Heart right ventricle (tissue), 16 donors: ENCODE measurements around the gene HIKESHI. TPM values are rescaled to one million over a fixed set of nuclear protein-coding genes. Genes with fewer than 3 reads are reported as not detected.
A peak's percentile ranks its signal among the peaks of the same experiment; 100 is the strongest.
"Not testable (repeated sequence)": the region's sequence is repeated elsewhere in the genome, so short reads cannot be mapped to it uniquely, and the experiment has no call there.

ENCODE experiments used
- ATAC-seq, 8 donors: fragments of 200-7000 bp; cut with Tn5 transposase; one replicate each; pipeline ENCODE4 v1.9.1; 2020; ENCODE audit warnings: mild to moderate bottlenecking in 8 of 8, moderate library complexity in 8 of 8, moderate number of reproducible peaks in 1 of 8
- DNase-seq, 2 donors: peaks; one replicate each; pipeline ENCODE4 v3.0.0-alpha.2; 2020
- H3K27ac ChIP-seq, 10 donors: fragments of 200-600 bp; sonication (generic) in 2 of 10; one replicate each; pipeline versions ENCODE4 v1.5.0 to v1.8.0; 2020 to 2022; ENCODE audit warnings: mild to moderate bottlenecking in 3 of 10
- H3K27me3 ChIP-seq, 7 donors: fragments of 200-600 bp; one replicate each; pipeline ENCODE4 v1.8.0; 2021 to 2022; ENCODE audit warnings: mild to moderate bottlenecking in 2 of 7
- H3K36me3 ChIP-seq, 9 donors: fragments of 200-600 bp; sonication (generic) in 1 of 9; one replicate each; pipeline versions ENCODE4 v1.5.0 to v1.8.0; 2020 to 2022; ENCODE audit warnings: mild to moderate bottlenecking in 2 of 9
- H3K4me1 ChIP-seq, 9 donors: fragments of 200-600 bp; sonication (generic) in 1 of 9; one replicate each; pipeline versions ENCODE4 v1.5.0 to v1.8.0; 2020 to 2022; ENCODE audit warnings: mild to moderate bottlenecking in 4 of 9
- H3K4me3 ChIP-seq, 10 donors: fragments of 200-600 bp; sonication (generic) in 2 of 10; one replicate each; pipeline versions ENCODE4 v1.5.0 to v1.8.0; 2020 to 2022; ENCODE audit warnings: mild to moderate bottlenecking in 7 of 10, moderate library complexity in 2 of 10
- H3K9me3 ChIP-seq, 11 donors: fragments of 200-600 bp in 10 of 11; sonication (generic) in 2 of 11; one replicate each; pipeline versions ENCODE4 v1.5.0 to v1.8.0; 2013 to 2022; ENCODE audit warnings: mild to moderate bottlenecking in 2 of 11, control low read depth in 1 of 11, moderate library complexity in 1 of 11
- CTCF ChIP-seq, 9 donors: fragments of 200-600 bp; sonication (generic) in 2 of 9; IDR thresholded peaks; one replicate each; pipeline versions ENCODE4 v1.5.0 to v1.8.0; 2021 to 2022; ENCODE audit warnings: antibody characterized with exemption in 9 of 9, mild to moderate bottlenecking in 5 of 9, moderate library complexity in 1 of 9
- WGBS, 2 donors: extraction: QIAGEN DNeasy Blood & Tissue Kit; methylation state at CpG; one replicate each; pipeline ENCODE4 v1.1.7; 2013; ENCODE audit warnings: inconsistent platforms in 1 of 2; 5-methylcytosine and 5-hydroxymethylcytosine counted together
- intact Hi-C, 10 donors: fragments of 100-400 bp; cut with DNase I; formaldehyde crosslinking; loops; one replicate each; pipeline versions ENCODE4 v1.11.1 to v1.14.2; 2022
- polyA plus RNA-seq, 2 donors: library from polyadenylated mRNA; stranded (reverse); fragments of 200-250 nt; gene quantifications; one replicate each; pipeline ENCODE4 v1.2.3, GENCODE V29; 2013
- total RNA-seq, 10 donors: library from RNA; stranded (reverse); fragmentation: NEBNext Ultra II Directional in 3 of 10; extraction: Animal tissue kit (Norgen Biotek cat#: 25700) in 3 of 10; gene quantifications; one replicate each; pipeline versions ENCODE4 v1.2.1 to v1.2.4, GENCODE V29; 2021 to 2023
- donor health status: Arrhythmogenic right ventricular cardiomyopathy.
- donor health status: ischemic (EF 13 %, LVEDD 7.1; RV severe dilation, severe dysfunction).
- donor health status: healthy with polysubstance abuse.
- donor health status: DM: no; HTN: yes; CAD: no.
- donor health status: DM: no; HTN: no; CAD: no.
- donor health status: ischemic (EF 25% LVEDD 6.9; RV normal size, moderate dysfunction).
- donor health status: ischemic (EF 25% LVEDD 5.7; RV mildly dilated, moderate dysfunction).
- donor health status: healthy.
- donor health status: DM: yes; HTN: yes; CAD: no.
- donor health status: Ischemic cardiomyopathy.
- donor health status: ischemic (EF 35%, LVEDD 5.7; RV mildly dilated, moderate dysfunction).
- donor health status: nonischemic (EF 11% LVEDD 7.7; RV severe dilation, severe dysfunction).
- donor health status: DM: yes; HTN: yes; CAD: no.
- donor health status: PGD.
- donor health status: ischemic (EF 29% LVEDD 5.4; RV normal size, mild dysfunction).
- donor health status: nonischemic (EF 23%, LVEDD 6.1; RV moderate dilation, normal function).

The HIKESHI gene
- total and polyA plus RNA-seq, 12 donors: 42.5 to 78.7 (median 47.1) TPM

DNA sequence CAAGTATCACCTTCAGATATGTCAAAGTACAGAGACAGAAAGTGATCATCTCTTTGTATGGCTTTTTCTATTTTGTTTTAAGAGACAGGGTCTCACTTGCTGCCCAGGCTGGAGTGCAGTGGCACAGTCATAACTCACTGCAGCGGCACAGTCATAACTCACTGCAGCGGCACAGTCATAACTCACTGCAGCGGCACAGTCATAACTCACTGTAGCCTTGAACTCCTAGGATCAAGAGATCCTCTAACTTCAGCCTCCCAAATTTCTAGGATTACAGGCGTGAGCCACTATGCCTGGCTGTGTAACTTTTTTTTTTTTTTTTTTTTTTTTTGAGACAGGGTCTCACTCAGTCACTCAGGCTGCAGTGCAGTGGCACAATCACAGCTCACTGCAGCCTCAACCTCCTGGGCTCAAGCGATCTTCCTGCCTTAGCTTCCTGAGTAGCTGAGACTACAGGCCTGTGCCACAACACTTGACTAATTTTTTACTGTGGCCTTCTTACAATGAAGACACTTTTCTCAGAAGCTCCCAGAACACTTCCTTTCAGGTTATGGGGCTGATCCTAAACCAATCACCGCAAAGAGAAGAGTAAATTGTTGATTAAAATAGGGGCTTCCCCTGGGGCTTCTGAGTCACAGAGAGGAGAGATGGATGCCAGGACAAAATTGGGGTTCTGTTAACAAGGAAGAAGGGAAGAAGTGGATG lies 9.0 kb upstream of the HIKESHI start:
- no peak overlapping the region for H3K27ac ChIP-seq
- H3K27me3 ChIP-seq: no peaks in the 10 kb centered on the region
- no peaks in the 10 kb centered on the region for H3K9me3 ChIP-seq
- 90 to 91% methylated on average over 6 of the region's 6 CpGs for WGBS, 2 donors
- ATAC-seq (no peak), DNase-seq (no peak)
- intact Hi-C loops: loop anchor here in 8 of 10 donors (5.0 to 10.0 kb wide), 5 partner anchors 348 to 438 kb away; partner anchors contain the start of gene CCDC83 (in 3 of the 8)
- no peak for TF ChIP-seq CTCF (IDR thresholded peaks at IDR 0.05)
- no peak overlapping the region for H3K4me3 ChIP-seq
- H3K4me1 ChIP-seq: peaks cover 0 to 4% (median 0%) of the 10 kb centered on the region in 9 donors
- no peaks in the 10 kb centered on the region for H3K36me3 ChIP-seq

DNA sequence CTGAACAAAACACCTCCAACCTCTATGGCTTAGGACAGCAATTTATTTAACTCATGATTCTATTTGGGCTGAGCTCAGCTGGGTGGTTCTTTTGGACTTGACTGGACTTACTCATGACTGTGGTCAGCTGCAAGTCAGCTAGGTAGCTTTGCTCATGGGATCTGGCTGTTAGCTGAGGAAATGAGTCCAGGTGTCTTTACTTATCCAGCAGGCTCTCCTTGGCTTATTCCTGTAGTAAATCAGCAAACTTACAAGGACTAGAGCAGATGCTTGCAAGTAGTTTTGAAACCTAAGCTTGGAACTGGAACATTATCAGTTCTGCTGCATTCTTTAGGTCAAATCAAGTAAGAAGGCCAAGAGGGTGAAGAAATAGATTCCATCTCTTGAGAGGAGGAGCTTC lies 8.0 kb upstream of the HIKESHI start:
- intact Hi-C loops: loop anchor here in 8 of 10 donors (5.0 to 10.0 kb wide), 5 partner anchors 349 to 439 kb away; partner anchors contain the start of gene CCDC83 (in 3 of the 8)
- no peak overlapping the region for H3K4me3 ChIP-seq
- H3K27me3 ChIP-seq: no peaks in the 10 kb centered on the region
- no peak overlapping the region for H3K27ac ChIP-seq
- peaks cover 0 to 4% (median 0%) of the 10 kb centered on the region in 9 donors for H3K4me1 ChIP-seq
- ATAC-seq (no peak), DNase-seq (no peak)
- H3K36me3 ChIP-seq: no peaks in the 10 kb centered on the region
- no peak for TF ChIP-seq CTCF (IDR thresholded peaks at IDR 0.05)
- no peaks in the 10 kb centered on the region for H3K9me3 ChIP-seq

- Histone ChIP-seq H3K4me3 (peak overlapping the region in 9 of 10 donors; percentile 70 to 94 (median 78)), H3K36me3 (peaks cover 0 to 11% (median 0%) of the 10 kb centered on the region in 9 donors), H3K27ac (peak overlapping the region in 6 of 10 donors; percentile 80 to 92 (median 88)), H3K9me3 (no peaks in the 10 kb centered on the region), H3K27me3 (no peaks in the 10 kb centered on the region), H3K4me1 (peaks cover 0 to 27% (median 16%) of the 10 kb centered on the region in 9 donors)
- 3 to 5% methylated on average over 6 of the region's 6 CpGs for WGBS, 2 donors
- TF ChIP-seq CTCF (IDR thresholded peaks at IDR 0.05): no peak
- intact Hi-C loops: loop anchor here in 1 of 10 donors (10.0 kb wide), 1 partner anchor 447 kb away; the partner anchor contains the start of gene CCDC83
- ATAC-seq: no peak
- DNase-seq: no peak
Measured at GRCh38 chr11:86301742-86302091, 323 bp upstream of the HIKESHI start.

DNA sequence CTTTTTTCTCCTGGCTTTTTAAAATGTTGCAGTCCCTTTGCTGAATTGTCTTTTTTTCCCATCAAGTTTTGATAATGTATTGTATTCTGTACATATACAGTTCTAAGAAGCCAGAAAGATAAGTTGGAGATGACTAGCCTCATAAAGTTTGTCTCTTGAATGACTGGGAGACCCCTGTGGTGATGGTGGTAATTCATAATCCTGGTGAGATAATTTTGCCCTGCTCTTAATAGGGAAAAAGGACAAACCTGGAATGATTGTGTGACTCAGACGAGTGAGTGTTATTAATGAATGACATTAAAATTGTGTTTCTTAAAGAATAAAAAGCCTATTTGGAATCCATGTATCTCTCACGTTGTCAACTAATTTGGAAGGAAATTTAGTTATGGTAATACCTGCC lies 1.2 kb downstream of the HIKESHI start:
- ATAC-seq (no peak), DNase-seq (no peak)
- Histone ChIP-seq H3K27ac (peak overlapping the region in 3 of 10 donors; percentile 87 to 93 (median 90)), H3K4me3 (peak overlapping the region in 8 of 10 donors; percentile 72 to 94 (median 79)), H3K9me3 (no peaks in the 10 kb centered on the region), H3K27me3 (no peaks in the 10 kb centered on the region), H3K4me1 (peaks cover 0 to 27% (median 16%) of the 10 kb centered on the region in 9 donors), H3K36me3 (peaks cover 0 to 13% (median 0%) of the 10 kb centered on the region in 9 donors)
- WGBS, 2 donors: 61 to 69% methylated on average over 2 of the region's 2 CpGs
- intact Hi-C loops: loop anchor here in 1 of 10 donors (10.0 kb wide), 1 partner anchor 448 kb away; the partner anchor contains the start of gene CCDC83
- no peak for TF ChIP-seq CTCF (IDR thresholded peaks at IDR 0.05)

DNA sequence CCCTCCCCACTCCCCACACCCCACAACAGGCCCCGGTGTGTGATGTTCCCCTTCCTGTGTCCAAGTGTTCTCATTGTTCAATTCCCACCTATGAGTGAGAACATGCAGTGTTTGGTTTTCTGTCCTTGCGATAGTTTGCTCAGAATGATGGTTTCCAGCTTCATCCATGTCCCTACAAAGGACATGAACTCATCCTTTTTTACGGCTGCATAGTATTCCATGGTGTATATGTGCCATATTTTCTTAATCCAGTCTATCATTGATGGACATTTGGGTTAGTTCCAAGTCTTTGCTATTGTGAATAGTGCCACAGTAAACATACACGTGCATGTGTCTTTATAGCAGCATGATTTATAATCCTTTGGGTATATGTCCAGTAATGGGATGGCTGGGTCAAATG lies 6.7 kb downstream of the HIKESHI start:
- not testable (repeated sequence) for H3K9me3 ChIP-seq, DNase-seq, H3K27me3 ChIP-seq, ATAC-seq, H3K4me3 ChIP-seq, H3K27ac ChIP-seq
- intact Hi-C loops: loop anchor here in 1 of 10 donors (10.0 kb wide), 1 partner anchor 454 kb away; the partner anchor contains the start of gene CCDC83
- Histone ChIP-seq H3K4me1 (peaks cover 0 to 11% (median 3%) of the 10 kb centered on the region in 9 donors), H3K36me3 (peaks cover 0 to 29% (median 0%) of the 10 kb centered on the region in 9 donors)
- 72 to 85% methylated on average over 2 of the region's 4 CpGs for WGBS, 2 donors
